Measurements from ENCODE around the gene HS3ST3B1. TPM values are rescaled to one million over a fixed set of nuclear protein-coding genes. Genes with fewer than 3 reads are reported as not detected.

The HS3ST3B1 gene
- total RNA-seq, 1 donor from 2014 or later: 53.9 TPM

DNA sequence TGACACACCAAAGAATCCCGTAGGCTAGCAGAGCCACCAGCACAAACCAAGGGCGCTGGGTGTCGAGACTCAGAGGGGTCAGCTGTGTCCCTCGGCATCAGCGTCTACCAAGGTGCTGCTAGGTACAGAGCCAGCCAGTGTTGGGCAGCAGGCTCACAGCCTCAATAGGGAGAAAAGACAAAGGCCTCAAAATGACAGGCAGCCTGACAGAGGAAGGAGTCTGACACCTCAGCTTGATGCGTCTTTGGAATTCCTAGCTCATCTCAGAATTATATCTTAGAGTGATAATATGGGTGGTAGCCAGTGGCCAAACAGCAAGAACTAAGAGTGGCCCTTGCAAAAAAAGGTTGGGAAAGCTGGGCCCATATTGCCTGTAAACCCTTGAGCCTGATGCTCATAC is 45.9 kb downstream of the HS3ST3B1 start:
- intact Hi-C loops (cut with micrococcal nuclease): no loop called here

DNA sequence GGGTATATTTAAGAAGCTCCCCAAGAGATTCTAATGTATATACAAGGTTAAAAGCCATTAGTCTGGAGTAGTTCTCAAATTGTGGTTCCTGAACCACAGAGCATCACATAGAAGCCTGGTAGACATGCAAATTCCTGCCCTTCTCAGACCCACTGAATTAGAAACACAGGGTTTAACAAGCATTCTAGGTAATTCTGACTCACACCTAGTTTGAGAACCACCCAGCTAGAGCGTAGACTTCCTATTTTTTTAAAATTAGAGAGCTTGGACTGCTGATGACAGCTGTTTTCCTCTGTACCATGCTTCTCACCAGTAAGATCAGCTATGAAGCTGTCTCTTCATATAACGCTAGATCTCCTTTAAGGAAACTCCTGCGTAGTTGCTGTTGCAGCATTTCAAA is 50.6 kb downstream of the HS3ST3B1 start:
- intact Hi-C loops (cut with micrococcal nuclease): no loop called here

DNA sequence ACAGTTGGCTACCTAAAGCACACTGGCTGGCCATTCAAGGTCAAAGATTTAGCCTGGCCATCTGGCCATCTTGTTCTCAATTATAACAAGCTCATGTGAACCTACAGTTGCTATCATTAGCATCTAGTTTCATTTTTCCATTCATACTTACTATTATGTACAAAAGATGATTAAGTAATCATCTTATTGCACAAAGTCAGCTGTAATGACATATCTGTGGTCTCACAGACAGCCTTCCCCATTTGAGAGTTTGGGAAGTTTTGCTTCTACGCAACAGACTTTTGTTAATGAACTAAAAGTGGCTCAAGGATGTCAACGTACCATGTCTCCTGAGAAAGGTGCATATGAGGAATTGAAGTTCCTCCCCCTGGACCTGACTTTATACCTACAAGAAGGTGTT is 51.3 kb downstream of the HS3ST3B1 start:
- intact Hi-C loops (cut with micrococcal nuclease): no loop called here

DNA sequence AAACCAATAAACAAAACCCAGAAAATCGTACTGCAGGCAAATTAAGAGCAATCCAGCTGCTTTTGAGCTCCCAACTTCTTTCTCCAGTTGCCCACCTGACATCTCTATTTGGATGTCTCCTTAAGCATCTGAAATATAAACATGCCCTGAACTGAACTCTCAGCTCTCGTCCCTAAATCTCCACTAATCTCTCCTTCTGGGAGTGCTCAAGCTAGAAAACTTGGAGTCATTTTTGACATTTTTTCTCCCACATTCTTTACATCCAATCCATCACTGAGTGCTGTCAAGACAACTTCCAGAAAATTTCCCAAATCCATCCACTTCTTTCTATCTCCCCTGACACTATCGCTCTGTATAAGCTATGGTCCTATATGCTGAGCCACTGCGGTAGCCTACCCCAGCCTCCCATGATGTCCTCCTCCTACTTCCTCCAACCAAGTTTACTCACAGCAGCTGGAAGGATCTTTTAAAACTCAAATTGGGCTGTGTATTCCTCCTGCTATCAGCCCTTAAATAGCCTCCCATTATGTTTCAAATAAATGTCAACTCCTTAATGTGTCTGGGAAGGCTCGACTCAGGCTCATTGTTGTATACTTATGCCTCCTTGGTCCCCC is 53.1 kb downstream of the HS3ST3B1 start:
- intact Hi-C loops (cut with micrococcal nuclease): no loop called here

DNA sequence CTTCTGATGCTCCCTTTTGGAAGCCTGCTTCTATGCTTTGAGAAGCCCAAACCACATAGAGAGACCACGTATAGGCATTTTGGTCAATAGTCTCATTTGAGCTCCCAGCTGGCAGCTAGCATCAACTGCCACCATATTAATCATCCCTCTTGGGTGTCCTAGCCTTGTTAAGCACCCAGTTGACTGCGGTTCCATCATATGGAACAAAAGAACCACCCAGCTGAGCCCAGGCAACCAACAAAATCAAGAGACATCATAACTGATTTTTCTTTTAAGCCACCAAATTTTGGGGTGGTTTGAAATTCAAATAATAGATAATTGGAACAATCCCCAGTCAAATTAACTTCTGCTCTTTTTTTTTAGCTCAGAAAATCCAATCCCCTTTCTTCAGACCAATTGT is 53.9 kb downstream of the HS3ST3B1 start:
- intact Hi-C loops (cut with micrococcal nuclease): no loop called here

DNA sequence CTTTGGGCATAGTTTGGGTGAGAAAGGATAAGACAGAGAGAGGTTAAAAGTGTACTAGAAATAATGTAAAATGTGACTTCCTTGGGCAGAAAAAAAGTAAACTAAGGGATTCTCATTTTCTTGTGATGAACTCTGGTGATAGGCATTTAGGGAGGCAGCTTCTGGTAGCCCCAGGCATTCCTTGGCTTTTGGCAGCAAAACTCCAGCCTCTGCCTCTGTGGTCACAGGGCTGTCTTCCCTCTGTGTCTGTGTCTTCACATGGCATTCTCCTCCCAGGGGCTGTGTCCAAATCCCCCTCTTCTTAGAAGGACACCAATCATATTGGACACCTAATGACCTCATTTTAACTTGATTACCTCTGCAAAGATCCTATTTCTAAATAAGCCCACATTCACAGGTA is 54.7 kb downstream of the HS3ST3B1 start:
- intact Hi-C loops (cut with micrococcal nuclease): no loop called here

DNA sequence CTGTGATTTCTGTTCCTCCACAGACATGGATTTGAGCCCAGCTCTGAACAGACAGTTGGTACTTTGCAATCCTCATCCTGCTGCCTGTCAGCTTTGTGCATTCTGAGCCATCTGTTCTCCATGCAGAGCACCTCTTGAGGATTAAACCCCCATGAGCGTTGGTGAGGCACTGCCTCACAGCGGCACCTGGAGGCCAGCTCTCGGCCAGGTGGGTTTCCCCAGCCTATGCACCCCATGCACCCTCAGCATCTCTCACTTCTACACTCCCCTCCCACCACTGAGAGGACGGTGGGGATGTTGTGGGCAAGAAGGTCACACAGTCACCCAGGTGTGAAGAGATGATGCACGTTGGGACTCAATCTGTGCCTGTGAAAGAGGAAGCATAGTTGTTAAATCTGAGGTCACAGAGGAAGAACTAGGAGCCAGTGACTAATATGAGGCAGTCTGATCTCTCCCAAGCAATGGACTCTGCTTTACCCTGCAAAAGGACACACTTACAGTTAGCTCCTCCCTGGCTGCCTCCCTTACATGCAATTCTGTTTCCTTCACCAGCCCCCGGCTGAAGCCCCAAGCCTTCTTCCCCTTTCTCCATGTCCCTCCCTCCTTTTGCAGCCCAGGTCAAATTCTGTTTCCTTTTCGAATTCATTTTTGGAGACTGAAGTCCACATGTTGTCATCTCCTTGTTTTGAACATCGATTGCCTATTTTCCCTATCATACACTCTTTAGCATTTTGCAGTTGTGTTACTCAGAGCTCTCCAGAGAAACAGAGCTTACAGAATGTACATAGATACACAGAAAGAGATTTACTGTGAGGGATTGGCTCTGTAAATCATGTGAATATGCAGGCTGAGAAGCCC is 58.5 kb downstream of the HS3ST3B1 start:
- intact Hi-C loops (cut with micrococcal nuclease): loop anchor here (1.0 to 2.0 kb wide), 2 partner anchors 38 to 69 kb away; no protein-coding TSS in a partner anchor

DNA sequence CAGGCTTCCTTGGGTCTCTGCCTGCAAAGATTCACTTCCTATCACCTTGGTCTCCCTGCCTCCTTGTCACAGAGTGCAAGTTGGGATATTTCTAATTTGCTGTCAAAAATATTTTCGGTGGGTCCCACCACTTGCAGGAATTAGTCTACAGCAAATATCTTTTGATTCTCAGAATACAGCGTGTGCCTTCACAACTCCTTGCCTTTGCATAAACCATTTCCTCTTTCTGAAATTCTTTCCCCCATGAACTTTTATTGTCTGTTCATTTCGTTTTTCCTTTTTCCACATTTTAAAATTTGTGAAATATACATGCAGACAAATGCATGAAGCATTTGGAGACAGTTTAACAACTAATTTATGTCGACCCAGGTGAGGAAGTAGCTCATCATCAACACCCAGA is 60.0 kb downstream of the HS3ST3B1 start:
- intact Hi-C loops (cut with micrococcal nuclease): no loop called here

DNA sequence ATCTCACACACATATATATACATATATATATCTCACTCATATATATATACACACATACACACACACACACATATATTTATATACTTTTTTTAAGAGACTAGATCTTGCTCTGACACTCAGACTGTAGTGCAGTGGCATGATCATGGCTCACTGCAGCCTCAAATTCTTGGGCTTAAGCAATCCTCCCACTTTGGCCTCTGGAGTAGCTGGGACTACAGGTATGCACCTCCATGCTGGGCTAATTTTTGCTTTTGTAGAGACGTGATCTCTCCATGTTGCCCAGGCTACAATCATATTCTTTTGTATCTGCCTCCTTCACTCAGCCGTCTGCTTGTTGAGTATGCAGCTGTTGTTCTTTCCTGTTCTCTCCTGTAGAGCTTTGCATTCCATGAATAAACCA is 60.6 kb downstream of the HS3ST3B1 start:
- intact Hi-C loops (cut with micrococcal nuclease): no loop called here

DNA sequence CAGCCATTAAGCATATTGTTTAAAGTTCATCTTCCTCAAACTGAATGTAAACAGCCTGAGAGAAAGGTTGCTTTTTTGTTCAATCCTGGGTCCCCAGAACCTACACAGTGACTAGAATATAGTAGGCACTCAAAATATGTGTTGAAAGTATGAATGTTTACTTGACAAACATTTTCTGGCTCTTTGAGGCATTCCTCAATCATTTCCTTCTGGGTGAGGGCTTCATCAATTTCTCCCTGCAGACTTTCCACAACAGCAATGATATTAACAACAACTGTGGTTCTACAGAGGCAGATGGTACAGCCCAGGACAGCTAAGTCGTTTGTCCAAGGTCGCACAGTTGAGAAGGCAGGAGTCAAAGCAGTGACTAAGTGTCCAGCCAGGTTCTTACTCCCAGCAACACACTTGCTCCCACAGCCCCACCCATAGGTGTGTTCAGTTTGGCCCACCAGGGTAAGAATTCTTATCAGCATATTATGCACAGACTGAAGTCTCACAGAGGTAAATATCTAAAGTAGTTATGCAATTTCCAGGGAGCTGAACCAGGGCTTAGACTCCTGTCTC is 61.1 kb downstream of the HS3ST3B1 start:
- intact Hi-C loops (cut with micrococcal nuclease): no loop called here

DNA sequence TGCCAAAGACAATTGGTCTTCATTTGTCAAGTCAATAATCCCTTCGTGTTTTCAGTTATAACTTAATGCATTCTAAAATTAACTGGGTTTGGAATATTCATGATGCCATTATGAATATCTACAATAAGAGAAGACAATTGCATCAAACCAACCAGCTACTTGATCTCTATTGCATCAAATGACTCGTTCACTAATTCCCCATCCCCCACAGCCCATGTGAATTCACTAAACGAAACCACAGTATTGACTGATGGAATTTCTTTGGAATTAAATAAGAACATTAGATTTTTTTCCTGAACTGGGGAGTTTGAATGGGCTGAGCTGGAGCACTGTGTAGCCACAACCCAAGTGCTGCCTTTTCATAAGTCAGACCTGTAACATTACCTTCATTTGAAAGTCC is 65.3 kb downstream of the HS3ST3B1 start:
- intact Hi-C loops (cut with micrococcal nuclease): no loop called here

DNA sequence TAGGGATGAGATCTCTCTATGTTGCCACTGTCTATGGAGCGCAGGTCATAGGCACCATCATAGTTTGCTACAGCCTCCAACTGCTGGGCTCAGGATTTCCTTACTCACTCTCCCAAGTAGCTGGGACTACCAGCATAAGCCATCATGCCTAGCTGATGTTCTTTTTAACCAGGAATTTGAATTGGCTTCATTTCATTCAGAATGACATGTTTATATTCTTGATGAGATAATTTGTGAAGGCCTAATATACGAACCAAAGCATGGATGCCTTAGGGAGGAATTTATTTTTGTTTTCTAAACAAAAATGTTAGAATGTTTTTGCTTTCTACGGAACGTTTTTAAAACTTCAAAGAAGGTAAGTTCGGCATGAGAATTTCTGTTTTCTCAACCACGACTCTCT is 71.6 kb downstream of the HS3ST3B1 start:
- intact Hi-C loops (cut with micrococcal nuclease): no loop called here

DNA sequence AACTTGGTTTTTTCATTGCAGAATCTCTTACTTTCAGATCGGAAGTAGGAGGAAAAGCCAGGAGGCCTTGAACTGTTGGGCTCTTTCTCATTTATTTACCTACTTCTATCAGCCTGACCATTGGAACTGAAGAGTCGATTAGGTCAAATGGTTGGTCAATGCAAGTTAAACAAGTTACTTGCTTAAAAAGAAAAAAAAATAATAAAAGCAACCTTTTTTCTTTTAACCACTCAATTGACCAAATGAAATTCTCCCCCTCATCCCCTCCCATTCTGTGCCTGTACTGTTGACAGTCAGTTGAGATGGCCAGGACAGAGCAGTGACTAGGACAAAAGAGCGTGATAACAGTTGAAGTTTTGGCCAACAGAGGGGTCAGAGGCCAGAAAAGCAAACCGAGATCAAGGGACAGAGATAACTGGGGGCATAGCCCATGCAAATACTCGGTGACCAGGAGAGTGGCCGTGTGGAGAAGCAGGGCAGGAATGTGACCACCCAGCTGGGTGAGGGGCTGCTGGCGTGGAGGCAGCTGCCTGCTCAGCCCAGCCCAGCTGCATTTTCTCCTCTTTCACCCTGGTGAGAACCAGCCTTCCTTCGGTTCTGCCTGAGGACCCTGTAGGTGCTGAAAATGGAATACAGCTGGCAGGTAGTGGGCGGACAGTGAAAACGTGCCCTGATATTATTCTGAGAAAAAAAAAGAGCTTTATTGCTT is 72.2 kb downstream of the HS3ST3B1 start:
- intact Hi-C loops (cut with micrococcal nuclease): no loop called here

DNA sequence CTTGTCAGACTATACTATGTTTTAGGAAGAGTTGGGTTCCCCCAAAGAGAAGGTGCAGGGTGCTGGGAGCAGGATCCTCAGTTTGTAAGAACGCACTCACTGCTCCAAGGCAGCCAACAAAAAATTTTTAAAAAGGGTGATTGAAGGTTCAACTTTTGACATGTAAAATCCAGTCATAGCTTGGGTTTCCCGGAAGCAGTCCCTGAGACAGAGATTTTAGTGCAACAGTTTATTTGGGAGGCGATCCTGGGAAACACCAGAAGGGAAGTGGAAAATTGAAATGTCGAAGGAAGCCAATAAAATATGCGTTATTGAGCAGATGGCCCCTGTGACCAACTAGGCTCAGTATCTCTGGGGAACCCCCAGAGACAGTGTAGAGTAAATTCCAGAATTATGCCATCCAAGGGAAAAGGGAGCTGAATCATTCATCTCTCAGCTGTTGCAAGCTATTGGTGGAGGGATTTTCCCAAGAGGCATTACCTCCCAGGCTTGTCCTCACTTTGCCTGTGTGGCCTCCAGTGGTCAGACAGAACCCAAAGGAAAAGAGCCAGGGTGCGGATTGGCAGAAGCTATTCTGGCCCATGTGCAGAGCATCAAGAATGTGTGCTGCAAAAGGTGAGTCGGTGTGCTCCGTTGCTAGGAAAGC is 72.9 kb downstream of the HS3ST3B1 start:
- intact Hi-C loops (cut with micrococcal nuclease): no loop called here

DNA sequence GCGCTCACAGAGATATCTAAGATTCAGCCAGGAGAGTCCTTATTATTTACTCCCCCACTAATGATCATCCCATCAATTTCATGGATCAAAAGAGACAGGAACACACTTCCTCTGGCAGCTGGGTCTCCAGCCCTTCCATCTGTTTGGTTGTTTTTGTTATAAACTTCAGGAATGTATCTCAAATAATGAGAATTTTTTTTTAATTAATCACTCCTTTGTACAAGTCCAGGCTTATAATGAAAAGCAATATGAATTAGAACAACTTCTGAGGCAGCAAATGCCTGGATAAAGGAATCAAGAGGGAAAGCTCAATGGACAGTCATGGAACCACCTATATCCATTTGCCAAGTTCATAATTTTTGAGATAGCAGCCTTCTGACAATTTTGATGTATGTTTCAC is 73.4 kb downstream of the HS3ST3B1 start:
- intact Hi-C loops (cut with micrococcal nuclease): no loop called here

DNA sequence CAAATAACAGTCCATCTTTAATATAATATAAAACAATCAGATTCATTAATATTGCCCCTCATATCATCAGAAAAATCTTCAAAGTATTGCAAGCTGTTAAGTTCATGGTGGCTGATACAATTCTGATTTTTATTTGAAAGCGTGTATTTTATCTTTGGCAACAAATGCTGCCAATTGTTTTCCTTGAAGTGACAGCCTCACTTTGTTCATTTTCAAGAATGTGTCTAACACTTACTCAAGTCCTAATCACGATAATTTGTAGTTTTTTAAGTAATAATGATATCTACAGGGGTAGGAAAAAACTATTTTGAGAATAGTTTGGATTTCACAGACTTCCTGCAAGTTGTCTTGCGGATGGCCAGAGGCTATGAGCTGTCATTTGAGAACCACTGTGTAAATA is 75.8 kb downstream of the HS3ST3B1 start:
- intact Hi-C loops (cut with micrococcal nuclease): no loop called here

DNA sequence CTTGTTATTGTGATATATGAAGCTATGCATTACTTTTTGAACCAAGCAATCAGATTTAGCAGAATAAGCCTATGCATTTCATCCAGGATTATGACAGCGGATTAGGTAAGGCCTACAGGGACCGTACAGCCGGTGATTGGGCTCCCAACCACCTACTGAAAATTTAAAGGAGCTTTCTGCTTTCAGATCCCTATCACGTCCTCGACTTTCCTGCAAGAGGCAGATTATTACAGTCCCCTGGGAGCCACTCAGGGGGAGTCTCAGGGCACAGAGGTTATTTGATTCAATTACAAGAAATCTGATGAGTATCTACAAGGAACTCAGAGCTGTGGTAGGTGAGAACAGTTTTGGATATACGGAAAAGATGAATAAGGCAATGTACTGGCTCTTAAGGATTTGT is 80.7 kb downstream of the HS3ST3B1 start:
- intact Hi-C loops (cut with micrococcal nuclease): no loop called here

DNA sequence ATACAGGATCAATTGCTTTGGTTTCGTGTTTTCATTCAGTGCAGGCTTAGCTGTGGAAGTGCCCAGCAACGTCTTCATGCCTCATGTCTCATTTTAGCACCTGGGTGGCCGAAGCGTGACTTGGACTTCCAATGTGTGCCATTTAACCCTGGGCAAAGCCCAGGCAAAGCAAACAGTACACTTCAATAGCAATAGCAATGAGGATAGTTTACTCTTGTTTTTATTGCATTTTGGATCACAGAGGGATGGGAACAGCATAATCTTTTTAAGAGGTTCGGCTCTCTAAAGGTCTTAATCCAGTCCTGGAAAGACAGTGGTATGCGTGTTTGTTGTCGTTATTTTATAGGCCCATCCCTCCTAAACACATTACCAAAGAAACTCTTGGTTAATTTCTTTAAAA is 86.2 kb downstream of the HS3ST3B1 start:
- intact Hi-C loops (cut with micrococcal nuclease): no loop called here

DNA sequence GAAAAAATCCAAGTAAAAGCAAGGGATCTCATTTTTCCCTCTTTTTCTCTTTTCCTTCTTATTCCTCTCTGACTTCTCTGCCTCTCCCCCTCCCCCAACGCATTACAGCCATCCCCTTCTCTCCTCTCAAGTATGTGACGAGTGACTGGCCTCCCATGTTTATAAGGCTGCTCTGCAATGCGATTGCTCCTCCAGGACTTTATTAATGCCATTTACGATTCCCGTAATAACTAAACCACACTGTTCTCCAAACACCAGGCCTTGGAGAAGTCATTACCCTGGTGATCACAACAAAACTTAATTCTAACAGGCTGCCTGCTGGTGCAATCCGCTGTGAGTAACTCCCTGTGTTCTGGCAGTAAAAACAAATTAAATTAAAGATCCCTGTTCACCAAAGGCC is 88.8 kb downstream of the HS3ST3B1 start:
- intact Hi-C loops (cut with micrococcal nuclease): no loop called here

DNA sequence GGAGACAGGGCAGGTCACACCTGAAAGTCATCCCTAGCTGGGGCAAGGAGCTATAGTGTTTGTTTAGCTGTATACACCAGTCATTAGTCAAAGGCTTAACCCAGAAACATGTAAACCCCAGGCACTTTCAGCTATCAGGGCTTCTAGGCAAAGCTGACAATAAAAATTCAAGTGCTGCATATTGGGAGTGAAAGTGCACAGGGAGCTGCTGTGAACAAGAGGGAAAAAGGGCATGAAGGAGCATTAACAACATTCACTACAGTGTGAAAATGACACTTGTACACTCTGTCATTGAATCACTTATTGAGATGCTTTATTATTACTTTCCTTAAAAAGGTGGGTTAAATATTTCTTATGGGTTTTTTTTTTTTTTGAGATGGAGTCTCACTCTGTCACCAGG is 92.8 kb downstream of the HS3ST3B1 start:
- intact Hi-C loops (cut with micrococcal nuclease): no loop called here

DNA sequence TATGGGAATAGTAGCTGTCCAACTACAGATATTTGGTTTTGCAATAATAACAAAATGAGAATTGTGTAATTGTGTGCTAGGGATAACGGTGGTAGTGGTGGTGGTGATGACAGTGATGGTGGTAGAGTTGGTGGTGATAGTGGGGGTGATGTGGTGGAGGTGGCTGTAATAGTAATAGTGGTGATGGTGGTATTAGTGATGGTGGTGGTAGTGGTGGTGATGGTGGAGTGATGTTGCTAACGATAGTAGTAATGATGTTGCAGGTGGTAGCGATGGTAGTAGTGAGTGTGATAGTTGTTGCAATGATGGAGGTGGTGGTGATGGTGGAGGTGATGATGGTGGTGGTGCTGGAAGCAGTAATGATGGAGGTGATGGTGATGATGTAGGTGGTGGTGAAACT is 94.4 kb downstream of the HS3ST3B1 start:
- intact Hi-C loops (cut with micrococcal nuclease): no loop called here

DNA sequence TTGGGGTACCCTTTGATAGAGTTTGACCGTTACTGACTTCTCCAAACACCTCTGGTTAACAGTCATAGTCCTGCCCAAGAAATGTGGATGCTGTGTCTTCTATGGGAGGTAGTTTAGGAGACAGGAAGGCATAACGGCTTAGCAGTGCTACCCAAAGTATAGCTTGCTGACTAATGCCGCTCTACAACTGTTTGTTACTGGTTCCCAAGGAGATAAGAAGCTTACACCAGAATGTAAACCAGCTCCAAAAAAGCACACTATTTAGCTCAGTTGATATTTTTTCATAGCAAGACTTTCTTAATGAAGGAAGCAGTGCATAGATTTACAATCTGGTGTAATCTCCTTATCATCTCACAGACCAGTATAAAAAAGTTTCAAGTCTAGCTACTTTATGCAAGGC is 95.7 kb downstream of the HS3ST3B1 start:
- intact Hi-C loops (cut with micrococcal nuclease): no loop called here

Data from T-helper 1 cell treated with Interleukin-12 subunit alpha and Interleukin-12 subunit beta and Interleukin-4 antibody, amounts not matched to agents 30 ng/mL and 1 ng/mL, for 36 hours (primary cell).